HEK293 (cell line): ENCODE data around the gene DAZAP1.

Experiments
- BCL11A ChIP-seq: fragments of 450-650 bp; formaldehyde crosslinking; IDR thresholded peaks from 2 replicates; pipeline ENCODE4 v1.5.1; 2016; ENCODE audit warnings: low read depth, missing biosample characterization, missing genetic modification characterization
- CTCF ChIP-seq: fragments of 450-650 bp; formaldehyde crosslinking; IDR thresholded peaks from 2 replicates; pipeline ENCODE4 v1.5.1; 2016; ENCODE audit warnings: missing biosample characterization, missing genetic modification characterization
- ZBTB44 ChIP-seq: fragments of 450-650 bp; IDR thresholded peaks from 2 replicates; pipeline ENCODE4 v1.5.1; 2018; ENCODE audit warnings: missing biosample characterization, mild to moderate bottlenecking, missing genetic modification characterization
- ZFP3 ChIP-seq: fragments of 450-650 bp; formaldehyde crosslinking; IDR thresholded peaks from 2 replicates; pipeline ENCODE4 v1.5.1; 2016; ENCODE audit warnings: low read depth, missing biosample characterization, missing genetic modification characterization
- ZNF121 ChIP-seq: fragments of 450-650 bp; formaldehyde crosslinking; IDR thresholded peaks from 2 replicates; pipeline ENCODE4 v1.5.1; 2016; ENCODE audit warnings: missing biosample characterization, missing genetic modification characterization
- ZNF148 ChIP-seq: fragments of 450-650 bp; formaldehyde crosslinking; IDR thresholded peaks from 2 replicates; pipeline ENCODE4 v1.5.0; 2017; ENCODE audit warnings: missing biosample characterization, missing genetic modification characterization, borderline replicate concordance
- ZNF274 ChIP-seq, 2 experiments: fragments of 200-500 bp in 1 of 2; fragments of 450-650 bp in 1 of 2; sonication (Bioruptor generic) in 1 of 2; formaldehyde crosslinking in 1 of 2; IDR thresholded peaks; 2 replicates each; pipeline versions ENCODE4 v1.5.1 to v1.6.1; 2014 to 2016; ENCODE audit warnings: borderline replicate concordance in 1 of 2, inconsistent platforms in 1 of 2, low read length in 1 of 2, missing biosample characterization in 1 of 2, missing genetic modification characterization in 1 of 2
- ZNF398 ChIP-seq: fragments of 450-650 bp; formaldehyde crosslinking; IDR thresholded peaks from 2 replicates; pipeline ENCODE4 v1.5.1; 2017; ENCODE audit warnings: missing biosample characterization, missing genetic modification characterization
- ZNF530 ChIP-seq: fragments of 450-650 bp; formaldehyde crosslinking; IDR thresholded peaks from 2 replicates; pipeline ENCODE4 v1.5.1; 2016; ENCODE audit warnings: low read depth, missing biosample characterization, missing genetic modification characterization
- ZNF561 ChIP-seq: fragments of 450-650 bp; IDR thresholded peaks from 2 replicates; pipeline ENCODE4 v1.5.1; 2018; ENCODE audit warnings: missing biosample characterization, missing genetic modification characterization, borderline replicate concordance

- TF ChIP-seq ZNF274 (IDR thresholded peaks at IDR 0.05; ENCODE audit: low read length) (no peak), ZNF274 (tag by site-specific recombination; IDR thresholded peaks at IDR 0.05; ENCODE audit: borderline replicate concordance) (no peak), ZNF398 (tag by site-specific recombination) (no peak), CTCF (tag by site-specific recombination) (no peak), ZBTB44 (tag by site-specific recombination) (no peak), ZNF530 (tag by site-specific recombination) (no peak), ZNF148 (no peak), ZFP3 (tag by site-specific recombination) (no peak), ZNF121 (no peak), BCL11A (tag by site-specific recombination) (no peak), ZNF561 (tag by site-specific recombination) (no peak)
Measured at GRCh38 chr19:1481893-1482360, 74.5 kb downstream of the DAZAP1 start.
